ENCODE measurements around the gene HAS3.
"Not testable (repeated sequence)": the region's sequence is repeated elsewhere in the genome, so short reads cannot be mapped to it uniquely, and the experiment has no call there.

HAS3 gene

GRCh38 chr16:69149621-69150020 lies 44.2 kb downstream of the HAS3 start:
- not testable (repeated sequence) for H3K27me3 ChIP-seq (ENCODE audit: control insufficient read depth in 1 of 2, insufficient read depth in 2 of 2, low read length in 2 of 2); H3K9me3 ChIP-seq (ENCODE audit: control insufficient read depth in 2 of 2, low read length in 2 of 2); H3K4me3 ChIP-seq (ENCODE audit: low read length in 2 of 2); H3K9ac ChIP-seq (ENCODE audit: low read length in 2 of 2); H3K27ac ChIP-seq (ENCODE audit: low read length); H3K4me1 ChIP-seq (ENCODE audit: control insufficient read depth, insufficient read depth, low read length)
- H3K36me3 ChIP-seq (ENCODE audit: control insufficient read depth in 2 of 2, insufficient read depth in 2 of 2, low read length in 2 of 2): peaks cover 21 to 27% of the 10 kb centered on the region in 2 donors

DNA sequence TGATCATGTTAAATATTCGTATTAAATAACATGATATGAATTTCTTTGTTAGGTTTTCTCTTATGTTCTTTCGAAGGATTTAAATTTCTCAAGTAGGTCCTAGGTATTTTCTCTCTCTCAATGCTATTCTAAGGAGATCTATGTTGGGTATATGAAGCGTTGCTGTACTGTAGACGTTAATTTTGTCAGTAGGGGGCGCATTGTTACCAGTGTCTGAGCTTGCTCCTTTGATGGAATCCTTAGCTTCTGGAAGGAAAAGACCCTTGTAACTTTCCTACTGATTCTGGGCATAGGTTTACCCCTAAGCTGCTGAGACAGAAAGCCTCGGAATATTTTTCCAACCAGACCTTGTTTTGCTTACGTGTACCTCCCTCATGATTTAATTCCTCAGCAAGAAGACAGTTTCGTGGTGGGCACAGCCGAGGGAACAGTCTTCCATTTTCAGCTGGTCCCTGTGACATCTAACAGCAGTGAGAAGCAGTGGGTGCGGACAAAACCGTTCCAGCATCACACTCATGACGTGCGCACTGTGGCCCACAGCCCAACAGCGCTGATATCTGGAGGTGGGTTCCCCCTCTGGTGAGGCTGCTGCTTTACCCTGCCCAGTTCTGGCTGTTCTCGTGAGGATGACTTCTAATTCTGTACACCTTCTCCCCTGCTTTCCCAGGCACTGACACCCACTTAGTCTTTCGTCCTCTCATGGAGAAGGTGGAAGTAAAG lies 44.9 kb downstream of the HAS3 start:
- Histone ChIP-seq H3K36me3 (ENCODE audit: control insufficient read depth in 2 of 2, insufficient read depth in 2 of 2, low read length in 2 of 2) (peaks cover 26 to 30% of the 10 kb centered on the region in 2 donors), H3K9ac (ENCODE audit: low read length in 2 of 2) (no peak overlapping the region), H3K27me3 (ENCODE audit: control insufficient read depth in 1 of 2, insufficient read depth in 2 of 2, low read length in 2 of 2) (no peaks in the 10 kb centered on the region), H3K27ac (ENCODE audit: low read length) (no peak overlapping the region), H3K4me3 (ENCODE audit: low read length in 2 of 2) (no peak overlapping the region), H3K9me3 (ENCODE audit: control insufficient read depth in 2 of 2, low read length in 2 of 2) (no peaks in the 10 kb centered on the region), H3K4me1 (ENCODE audit: control insufficient read depth, insufficient read depth, low read length) (no peaks in the 10 kb centered on the region)

- no peak overlapping the region for H3K27ac ChIP-seq (ENCODE audit: low read length)
- H3K9me3 ChIP-seq (ENCODE audit: control insufficient read depth in 2 of 2, low read length in 2 of 2): no peaks in the 10 kb centered on the region
- H3K9ac ChIP-seq (ENCODE audit: low read length in 2 of 2): no peak overlapping the region
- H3K4me1 ChIP-seq (ENCODE audit: control insufficient read depth, insufficient read depth, low read length): no peaks in the 10 kb centered on the region
- H3K4me3 ChIP-seq (ENCODE audit: low read length in 2 of 2): no peak overlapping the region
- peaks cover 45 to 57% of the 10 kb centered on the region in 2 donors for H3K36me3 ChIP-seq (ENCODE audit: control insufficient read depth in 2 of 2, insufficient read depth in 2 of 2, low read length in 2 of 2)
- H3K27me3 ChIP-seq (ENCODE audit: control insufficient read depth in 1 of 2, insufficient read depth in 2 of 2, low read length in 2 of 2): no peaks in the 10 kb centered on the region
Measured at GRCh38 chr16:69157196-69157595, 51.7 kb downstream of the HAS3 start.

GRCh38 chr16:69160192-69160591 lies 54.7 kb downstream of the HAS3 start:
- H3K4me3 ChIP-seq (ENCODE audit: low read length in 2 of 2): no peak overlapping the region
- no peaks in the 10 kb centered on the region for H3K9me3 ChIP-seq (ENCODE audit: control insufficient read depth in 2 of 2, low read length in 2 of 2)
- peaks cover 35 to 46% of the 10 kb centered on the region in 2 donors for H3K36me3 ChIP-seq (ENCODE audit: control insufficient read depth in 2 of 2, insufficient read depth in 2 of 2, low read length in 2 of 2)
- no peak overlapping the region for H3K27ac ChIP-seq (ENCODE audit: low read length)
- no peaks in the 10 kb centered on the region for H3K4me1 ChIP-seq (ENCODE audit: control insufficient read depth, insufficient read depth, low read length)
- H3K27me3 ChIP-seq (ENCODE audit: control insufficient read depth in 1 of 2, insufficient read depth in 2 of 2, low read length in 2 of 2): no peaks in the 10 kb centered on the region
- no peak overlapping the region for H3K9ac ChIP-seq (ENCODE audit: low read length in 2 of 2)

DNA sequence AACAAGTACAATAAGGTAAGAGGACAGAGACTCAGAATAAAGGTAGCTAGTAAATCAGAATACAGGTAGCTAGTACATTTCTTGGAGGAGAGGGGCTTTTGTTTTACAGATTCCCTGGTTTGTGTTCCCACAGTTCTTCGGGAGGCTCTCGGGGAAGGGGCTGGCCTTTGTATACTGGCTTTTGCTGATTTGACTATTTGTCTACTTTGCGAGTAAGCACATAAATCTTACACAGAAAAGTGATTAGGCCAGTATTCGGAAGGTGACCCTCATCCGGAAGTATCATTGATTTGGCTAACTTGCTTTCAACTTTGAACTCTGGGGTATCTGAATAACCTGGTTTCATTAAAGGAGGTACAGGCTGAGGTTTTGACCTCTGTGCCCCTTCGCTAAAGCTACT lies 60.1 kb downstream of the HAS3 start:
- H3K36me3 ChIP-seq (ENCODE audit: control insufficient read depth in 2 of 2, insufficient read depth in 2 of 2, low read length in 2 of 2): peaks cover 40 to 47% of the 10 kb centered on the region in 2 donors
- no peak overlapping the region for H3K27ac ChIP-seq (ENCODE audit: low read length)
- no peak overlapping the region for H3K9ac ChIP-seq (ENCODE audit: low read length in 2 of 2)

DNA sequence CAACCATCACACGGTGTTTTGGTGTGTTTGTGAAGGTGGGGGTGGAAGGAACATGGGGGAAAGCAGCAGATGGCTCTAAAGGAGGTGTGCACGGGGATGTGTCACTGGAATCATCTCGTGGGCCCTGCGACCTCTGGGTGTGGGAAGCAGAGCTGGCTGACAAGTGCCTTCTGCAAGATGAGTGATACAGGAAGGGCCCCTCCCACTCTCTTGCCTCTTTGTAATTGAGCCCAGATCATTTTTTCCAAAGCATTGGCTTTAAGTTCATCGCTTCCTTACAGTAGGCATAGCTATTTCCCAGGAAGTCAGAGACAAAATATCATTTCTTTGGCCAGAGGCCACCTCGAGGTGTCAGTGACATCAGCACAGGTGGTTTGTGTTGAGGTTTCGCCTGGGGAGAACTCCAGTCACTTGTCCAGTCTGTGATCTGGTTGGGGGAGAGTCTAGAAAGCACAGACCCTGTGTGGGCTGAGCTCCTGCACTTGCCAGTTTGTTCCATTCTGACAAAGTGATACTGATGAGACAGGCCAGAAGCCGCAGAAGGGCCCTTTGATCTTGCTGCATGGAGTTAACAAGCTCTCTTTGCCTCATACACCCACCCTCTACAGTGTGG lies 60.9 kb downstream of the HAS3 start:
- Histone ChIP-seq H3K27ac (ENCODE audit: low read length) (no peak overlapping the region), H3K36me3 (ENCODE audit: control insufficient read depth in 2 of 2, insufficient read depth in 2 of 2, low read length in 2 of 2) (peaks cover 37 to 40% of the 10 kb centered on the region in 2 donors), H3K4me1 (ENCODE audit: control insufficient read depth, insufficient read depth, low read length) (no peaks in the 10 kb centered on the region), H3K9me3 (ENCODE audit: control insufficient read depth in 2 of 2, low read length in 2 of 2) (no peaks in the 10 kb centered on the region), H3K9ac (ENCODE audit: low read length in 2 of 2) (no peak overlapping the region), H3K4me3 (ENCODE audit: low read length in 2 of 2) (no peak overlapping the region), H3K27me3 (ENCODE audit: control insufficient read depth in 1 of 2, insufficient read depth in 2 of 2, low read length in 2 of 2) (no peaks in the 10 kb centered on the region)

More for the DNA sequence above, 60.1 kb downstream of the HAS3 start:
- H3K4me3 ChIP-seq (ENCODE audit: low read length in 2 of 2): no peak overlapping the region
- H3K9me3 ChIP-seq (ENCODE audit: control insufficient read depth in 2 of 2, low read length in 2 of 2): no peaks in the 10 kb centered on the region
- H3K27me3 ChIP-seq (ENCODE audit: control insufficient read depth in 1 of 2, insufficient read depth in 2 of 2, low read length in 2 of 2): no peaks in the 10 kb centered on the region
- no peaks in the 10 kb centered on the region for H3K4me1 ChIP-seq (ENCODE audit: control insufficient read depth, insufficient read depth, low read length)

GRCh38 chr16:69166946-69167930 lies 61.8 kb downstream of the HAS3 start:
- H3K4me3 ChIP-seq (ENCODE audit: low read length in 2 of 2): no peak overlapping the region
- no peaks in the 10 kb centered on the region for H3K27me3 ChIP-seq (ENCODE audit: control insufficient read depth in 1 of 2, insufficient read depth in 2 of 2, low read length in 2 of 2)

More at GRCh38 chr16:69166946-69167930, 61.8 kb downstream of the HAS3 start:
- H3K4me1 ChIP-seq (ENCODE audit: control insufficient read depth, insufficient read depth, low read length): no peaks in the 10 kb centered on the region
- no peaks in the 10 kb centered on the region for H3K9me3 ChIP-seq (ENCODE audit: control insufficient read depth in 2 of 2, low read length in 2 of 2)
- H3K27ac ChIP-seq (ENCODE audit: low read length): no peak overlapping the region
- H3K36me3 ChIP-seq (ENCODE audit: control insufficient read depth in 2 of 2, insufficient read depth in 2 of 2, low read length in 2 of 2): peaks cover 34 to 37% of the 10 kb centered on the region in 2 donors
- no peak overlapping the region for H3K9ac ChIP-seq (ENCODE audit: low read length in 2 of 2)

All from stomach smooth muscle (tissue), 2 donors.